K562 (cell line): Measurements from ENCODE around the gene WDR45. TPM values are rescaled to one million over a fixed set of nuclear protein-coding genes. Genes with fewer than 3 reads are reported as not detected.
A peak's percentile ranks its signal among the peaks of the same experiment; 100 is the strongest.

Experiments
- CBFB ChIP-seq: sonication (generic); formaldehyde crosslinking; IDR thresholded peaks from 2 replicates; pipeline ENCODE4 v1.4.0; 2020; ENCODE audit warnings: mild to moderate bottlenecking, missing genetic modification reagents
- CHCHD3 ChIP-seq: fragments of 250-450 bp; sonication (Bioruptor Pico); IDR thresholded peaks from 2 replicates; pipeline ENCODE4 v2.1.2; 2022; ENCODE audit warnings: mild to moderate bottlenecking
- CREB3 ChIP-seq: fragments of 450-650 bp; conservative IDR thresholded peaks from 2 replicates; pipeline ENCODE4 v1.6.1; 2016; ENCODE audit warnings: missing genetic modification characterization, low read depth, mild to moderate bottlenecking, missing compliant biosample characterization, moderate library complexity
- CREM ChIP-seq: IDR thresholded peaks from 2 replicates; pipeline ENCODE4 v1.6.1; 2014; ENCODE audit warnings: antibody characterized with exemption, low read depth
- HEY1 ChIP-seq: fragments of 250-450 bp; sonication (Bioruptor Pico); IDR thresholded peaks from 2 replicates; pipeline ENCODE4 v1.5.0; 2020; ENCODE audit warnings: mild to moderate bottlenecking, moderate library complexity, borderline replicate concordance
- HOXB6 ChIP-seq: fragments of 250-450 bp; sonication (Bioruptor Pico); IDR thresholded peaks from 2 replicates; pipeline ENCODE4 v1.5.1; 2022; ENCODE audit warnings: mild to moderate bottlenecking, borderline replicate concordance
- NCOA4 ChIP-seq: fragments of 450-650 bp; IDR thresholded peaks from 2 replicates; pipeline ENCODE4 v1.6.1; 2018; ENCODE audit warnings: mild to moderate bottlenecking; ENCODE audit not compliant: partially characterized antibody
- NFXL1 ChIP-seq: fragments of 450-650 bp; formaldehyde crosslinking; IDR thresholded peaks from 2 replicates; pipeline ENCODE4 v1.4.0; 2021; ENCODE audit warnings: mild to moderate bottlenecking
- PHB ChIP-seq: fragments of 250-450 bp; sonication (Bioruptor Pico); IDR thresholded peaks from 2 replicates; pipeline ENCODE4 v1.5.0; 2021
- REST ChIP-seq, 2 experiments: fragments of 450-650 bp; formaldehyde crosslinking in 1 of 2; IDR thresholded peaks; 2 replicates each; pipeline versions ENCODE4 v1.4.0 to v1.6.1; 2014 to 2020; ENCODE audit warnings: mild to moderate bottlenecking in 2 of 2, borderline replicate concordance in 1 of 2, low read depth in 1 of 2
- TEAD4 ChIP-seq, 2 experiments: sonication (generic) in 1 of 2; formaldehyde crosslinking in 1 of 2; IDR thresholded peaks; 2 replicates each; pipeline versions ENCODE4 v1.6.1 to v1.8.0; 2012 to 2022; ENCODE audit warnings: borderline replicate concordance in 1 of 2, inconsistent platforms in 1 of 2, low read length in 1 of 2, mild to moderate bottlenecking in 1 of 2, missing genetic modification reagents in 1 of 2
- ZBTB7A ChIP-seq: IDR thresholded peaks from 2 replicates; pipeline ENCODE4 v1.6.1; 2011; ENCODE audit warnings: low read depth, mild to moderate bottlenecking, low read length, moderate library complexity, borderline replicate concordance; ENCODE audit not compliant: control insufficient read depth
- ZKSCAN3 ChIP-seq: fragments of 250-450 bp; sonication (Bioruptor Pico); IDR thresholded peaks from 2 replicates; pipeline ENCODE4 v1.4.0; 2020
- ZKSCAN8 ChIP-seq: fragments of 200-800 bp; sonication (Bioruptor generic); IDR thresholded peaks from 2 replicates; pipeline ENCODE4 v1.6.1; 2016; ENCODE audit warnings: missing genetic modification characterization, missing compliant biosample characterization
- ZNF174 ChIP-seq: fragments of 250-450 bp; sonication (Bioruptor Pico); IDR thresholded peaks from 2 replicates; pipeline ENCODE4 v1.4.0; 2020; ENCODE audit warnings: mild to moderate bottlenecking
- ZNF311 ChIP-seq: fragments of 250-450 bp; sonication (Bioruptor Pico); IDR thresholded peaks from 2 replicates; pipeline ENCODE4 v1.4.0; 2020; ENCODE audit warnings: mild to moderate bottlenecking, moderate library complexity
- ZNF449 ChIP-seq: fragments of 250-450 bp; sonication (Bioruptor Pico); IDR thresholded peaks from 2 replicates; pipeline ENCODE4 v1.8.0; 2022; ENCODE audit warnings: moderate library complexity, mild to moderate bottlenecking, inconsistent platforms
- ZNF830 ChIP-seq: fragments of 250-450 bp; sonication (Bioruptor Pico); IDR thresholded peaks from 2 replicates; pipeline ENCODE4 v1.5.0; 2021; ENCODE audit warnings: mild to moderate bottlenecking
- polyA plus RNA-seq, 8 experiments: library from polyadenylated mRNA; depleted of rRNA in 4 of 8; stranded (reverse) in 5 of 8; unstranded in 3 of 8; fragments of >200 nt; fragmentation: Nextera tagmentation in 2 of 8; fragmentation: Illumina TruSeq in 1 of 8; extraction: Ambion mirVana in 2 of 8; extraction: Trizol in 1 of 8; gene quantifications; 2 replicates each; pipeline versions ENCODE4 v1.2.1 to v1.2.3, GENCODE V29; 2011 to 2014; ENCODE audit warnings: inconsistent platforms in 1 of 8, missing spikeins in 1 of 8
- total RNA-seq, 7 experiments: library from RNA; depleted of rRNA in 6 of 7; stranded (reverse); fragments of >200 nt in 6 of 7; fragmentation: Illumina TruSeq in 2 of 7; extraction: Trizol in 2 of 7; gene quantifications; 2 replicates each; pipeline versions ENCODE4 v1.2.1 to v1.2.3, GENCODE V29; 2011 to 2021; ENCODE audit warnings: low replicate concordance in 1 of 7

Gene WDR45
- total and polyA plus RNA-seq, 9 of the 15 experiments (the other 6 are each of a cell fraction or from before 2014, with no cell fraction given) = 19.4 to 136 (median 59.7) TPM

GRCh38 chrX:49039598-49040375, 39.9 kb downstream of the WDR45 start (continued):
- no peak for TF ChIP-seq REST (IDR thresholded peaks at IDR 0.05; ENCODE audit: borderline replicate concordance)
- TF ChIP-seq REST (CRISPR knock-in tag; IDR thresholded peaks at IDR 0.05; ENCODE audit: low read depth) = no peak
- TF ChIP-seq ZNF174 (CRISPR knock-in tag) = no peak
- no peak for TF ChIP-seq ZNF830 (CRISPR knock-in tag)
- TF ChIP-seq CBFB = no peak
- no peak for TF ChIP-seq NFXL1 (CRISPR knock-in tag)
- TF ChIP-seq NCOA4 = no peak
- TF ChIP-seq HOXB6 (CRISPR knock-in tag) = no peak
- no peak for TF ChIP-seq TEAD4 (IDR thresholded peaks at IDR 0.05; ENCODE audit: low read length)
- TF ChIP-seq TEAD4 (CRISPR knock-in tag; IDR thresholded peaks at IDR 0.05; ENCODE audit: borderline replicate concordance) = no peak
- TF ChIP-seq ZKSCAN8 (CRISPR knock-in tag) = no peak
- TF ChIP-seq CREM = 0 out of 2 replicates have a peak, but pooled peaks have one; percentile 13
- TF ChIP-seq HEY1 (CRISPR knock-in tag) = no peak
- TF ChIP-seq CHCHD3 = no peak
- peak; percentile 85 for TF ChIP-seq ZBTB7A
- no peak for TF ChIP-seq CREB3 (tag)
- no peak for TF ChIP-seq ZNF449
- TF ChIP-seq PHB (CRISPR knock-in tag) = no peak
- no peak for TF ChIP-seq ZNF311
- TF ChIP-seq ZKSCAN3 (CRISPR knock-in tag) = no peak
